Measurements from ENCODE around the gene POP4. TPM values are rescaled to one million over a fixed set of nuclear protein-coding genes. Genes with fewer than 3 reads are reported as not detected.

The POP4 gene
- polyA plus RNA-seq, 1 donor from 2014 or later, result 101 TPM

DNA sequence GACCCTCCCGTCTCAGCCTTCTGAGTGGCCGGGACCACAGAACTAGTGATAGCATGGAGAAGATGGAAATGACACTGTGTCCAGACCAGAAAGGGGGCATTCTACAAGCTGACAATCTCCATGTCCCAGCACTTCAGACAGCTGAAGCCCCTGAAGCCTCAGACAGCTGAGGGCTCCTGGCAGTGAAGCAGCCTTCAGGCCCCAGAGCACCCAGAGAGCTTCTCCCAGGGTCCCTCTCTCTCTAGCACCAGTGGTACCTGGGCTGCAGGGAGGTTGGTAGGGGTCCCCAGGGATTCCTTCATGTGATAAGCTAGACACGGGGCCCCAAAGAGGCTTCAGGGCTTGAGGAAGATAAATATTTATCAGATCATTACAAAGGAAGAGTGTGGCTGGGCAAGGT, 7.6 kb upstream of the POP4 start:
- TF ChIP-seq POLR2AphosphoS5 (IDR thresholded peaks at IDR 0.05), result no peak
- no peak for TF ChIP-seq SMC3 (conservative IDR thresholded peaks at IDR 0.05; ENCODE audit: poor library complexity)
- TF ChIP-seq TAF1 (IDR thresholded peaks at IDR 0.05; ENCODE audit: low read depth), result no peak
- no peak for TF ChIP-seq RAD21 (conservative IDR thresholded peaks at IDR 0.05)
- TF ChIP-seq EP300 (conservative IDR thresholded peaks at IDR 0.05; ENCODE audit: poor library complexity, severe bottlenecking), result no peak
- TF ChIP-seq, protein P1, sequence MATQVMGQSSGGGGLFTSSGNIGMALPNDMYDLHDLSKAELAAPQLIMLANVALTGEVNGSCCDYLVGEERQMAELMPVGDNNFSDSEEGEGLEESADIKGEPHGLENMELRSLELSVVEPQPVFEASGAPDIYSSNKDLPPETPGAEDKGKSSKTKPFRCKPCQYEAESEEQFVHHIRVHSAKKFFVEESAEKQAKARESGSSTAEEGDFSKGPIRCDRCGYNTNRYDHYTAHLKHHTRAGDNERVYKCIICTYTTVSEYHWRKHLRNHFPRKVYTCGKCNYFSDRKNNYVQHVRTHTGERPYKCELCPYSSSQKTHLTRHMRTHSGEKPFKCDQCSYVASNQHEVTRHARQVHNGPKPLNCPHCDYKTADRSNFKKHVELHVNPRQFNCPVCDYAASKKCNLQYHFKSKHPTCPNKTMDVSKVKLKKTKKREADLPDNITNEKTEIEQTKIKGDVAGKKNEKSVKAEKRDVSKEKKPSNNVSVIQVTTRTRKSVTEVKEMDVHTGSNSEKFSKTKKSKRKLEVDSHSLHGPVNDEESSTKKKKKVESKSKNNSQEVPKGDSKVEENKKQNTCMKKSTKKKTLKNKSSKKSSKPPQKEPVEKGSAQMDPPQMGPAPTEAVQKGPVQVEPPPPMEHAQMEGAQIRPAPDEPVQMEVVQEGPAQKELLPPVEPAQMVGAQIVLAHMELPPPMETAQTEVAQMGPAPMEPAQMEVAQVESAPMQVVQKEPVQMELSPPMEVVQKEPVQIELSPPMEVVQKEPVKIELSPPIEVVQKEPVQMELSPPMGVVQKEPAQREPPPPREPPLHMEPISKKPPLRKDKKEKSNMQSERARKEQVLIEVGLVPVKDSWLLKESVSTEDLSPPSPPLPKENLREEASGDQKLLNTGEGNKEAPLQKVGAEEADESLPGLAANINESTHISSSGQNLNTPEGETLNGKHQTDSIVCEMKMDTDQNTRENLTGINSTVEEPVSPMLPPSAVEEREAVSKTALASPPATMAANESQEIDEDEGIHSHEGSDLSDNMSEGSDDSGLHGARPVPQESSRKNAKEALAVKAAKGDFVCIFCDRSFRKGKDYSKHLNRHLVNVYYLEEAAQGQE (IDR thresholded peaks at IDR 0.05; ENCODE audit: borderline replicate concordance), result no peak
- TF ChIP-seq EZH2 (IDR thresholded peaks at IDR 0.05; ENCODE audit: borderline replicate concordance, insufficient read depth, low read length, poor library complexity, severe bottlenecking), result no peak
- TF ChIP-seq MXI1 (conservative IDR thresholded peaks at IDR 0.05; ENCODE audit: poor library complexity, severe bottlenecking), result no peak
- TF ChIP-seq, protein P2, sequence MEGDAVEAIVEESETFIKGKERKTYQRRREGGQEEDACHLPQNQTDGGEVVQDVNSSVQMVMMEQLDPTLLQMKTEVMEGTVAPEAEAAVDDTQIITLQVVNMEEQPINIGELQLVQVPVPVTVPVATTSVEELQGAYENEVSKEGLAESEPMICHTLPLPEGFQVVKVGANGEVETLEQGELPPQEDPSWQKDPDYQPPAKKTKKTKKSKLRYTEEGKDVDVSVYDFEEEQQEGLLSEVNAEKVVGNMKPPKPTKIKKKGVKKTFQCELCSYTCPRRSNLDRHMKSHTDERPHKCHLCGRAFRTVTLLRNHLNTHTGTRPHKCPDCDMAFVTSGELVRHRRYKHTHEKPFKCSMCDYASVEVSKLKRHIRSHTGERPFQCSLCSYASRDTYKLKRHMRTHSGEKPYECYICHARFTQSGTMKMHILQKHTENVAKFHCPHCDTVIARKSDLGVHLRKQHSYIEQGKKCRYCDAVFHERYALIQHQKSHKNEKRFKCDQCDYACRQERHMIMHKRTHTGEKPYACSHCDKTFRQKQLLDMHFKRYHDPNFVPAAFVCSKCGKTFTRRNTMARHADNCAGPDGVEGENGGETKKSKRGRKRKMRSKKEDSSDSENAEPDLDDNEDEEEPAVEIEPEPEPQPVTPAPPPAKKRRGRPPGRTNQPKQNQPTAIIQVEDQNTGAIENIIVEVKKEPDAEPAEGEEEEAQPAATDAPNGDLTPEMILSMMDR (IDR thresholded peaks at IDR 0.05; ENCODE audit: poor library complexity, severe bottlenecking), result no peak
- Histone ChIP-seq H3K36me3 (ENCODE audit: insufficient read depth, low read length) (no peaks in the 10 kb centered on the region), H2AFZ (ENCODE audit: low read depth, low read length) (no peak overlapping the region)

DNA sequence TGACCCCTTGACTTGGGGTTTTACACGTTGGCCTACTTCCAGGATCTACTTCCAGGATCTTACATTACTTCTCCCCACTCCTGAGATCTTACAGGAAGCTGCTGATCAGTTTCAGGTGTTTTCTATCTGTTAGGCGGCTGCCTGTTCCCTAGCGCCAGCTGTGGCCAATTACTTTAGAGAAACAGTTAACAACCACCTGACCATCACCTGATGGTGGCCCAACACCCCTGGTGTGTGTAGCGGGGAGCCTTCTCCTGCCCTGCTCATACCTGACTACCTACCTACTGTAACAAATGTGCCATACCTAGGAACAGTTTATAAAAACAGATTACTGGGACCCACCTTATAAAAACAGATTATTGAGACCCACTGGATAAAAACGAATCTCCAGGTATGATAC, 2.8 kb upstream of the POP4 start:
- Histone ChIP-seq H3K27ac (ENCODE audit: low read length) (no peak overlapping the region), H3K79me2 (replicated peaks; ENCODE audit: insufficient read depth, low read length) (peaks cover 17% of the 10 kb centered on the region), H2AFZ (ENCODE audit: low read depth, low read length) (no peak overlapping the region), H3K4me2 (ENCODE audit: low read length) (no peak overlapping the region), H4K20me1 (ENCODE audit: insufficient read depth) (no peaks in the 10 kb centered on the region), H3F3A (ENCODE audit: insufficient read depth, low read length, poor library complexity, severe bottlenecking) (no peaks in the 10 kb centered on the region), H3K4me3 (ENCODE audit: low read length) (no peak overlapping the region), H3K36me3 (ENCODE audit: insufficient read depth, low read length) (no peaks in the 10 kb centered on the region), H3K9me2 (ENCODE audit: insufficient read depth, low read length) (no peaks in the 10 kb centered on the region), H3K9me3 (ENCODE audit: low read length) (no peaks in the 10 kb centered on the region), H3K9ac (ENCODE audit: low read length) (no peak overlapping the region), H3K27me3 (ENCODE audit: insufficient read depth, low read depth, low read length) (no peaks in the 10 kb centered on the region)
- TF ChIP-seq POLR2AphosphoS5 (IDR thresholded peaks at IDR 0.05) (no peak), TAF1 (IDR thresholded peaks at IDR 0.05; ENCODE audit: low read depth) (no peak), SMC3 (conservative IDR thresholded peaks at IDR 0.05; ENCODE audit: poor library complexity) (no peak), EZH2 (IDR thresholded peaks at IDR 0.05; ENCODE audit: borderline replicate concordance, insufficient read depth, low read length, poor library complexity, severe bottlenecking) (no peak), MXI1 (conservative IDR thresholded peaks at IDR 0.05; ENCODE audit: poor library complexity, severe bottlenecking) (no peak), EP300 (conservative IDR thresholded peaks at IDR 0.05; ENCODE audit: poor library complexity, severe bottlenecking) (no peak), RAD21 (conservative IDR thresholded peaks at IDR 0.05) (no peak)
- TF ChIP-seq, protein P2 (IDR thresholded peaks at IDR 0.05; ENCODE audit: poor library complexity, severe bottlenecking), result no peak
- TF ChIP-seq, protein P1 (IDR thresholded peaks at IDR 0.05; ENCODE audit: borderline replicate concordance), result no peak

More for the DNA sequence above, 7.6 kb upstream of the POP4 start:
- Histone ChIP-seq H3K9me2 (ENCODE audit: insufficient read depth, low read length) (no peaks in the 10 kb centered on the region), H3K79me2 (replicated peaks; ENCODE audit: insufficient read depth, low read length) (no peaks in the 10 kb centered on the region), H3K9me3 (ENCODE audit: low read length) (no peaks in the 10 kb centered on the region), H3K4me3 (ENCODE audit: low read length) (no peak overlapping the region), H3K4me2 (ENCODE audit: low read length) (no peak overlapping the region), H4K20me1 (ENCODE audit: insufficient read depth) (no peaks in the 10 kb centered on the region), H3F3A (ENCODE audit: insufficient read depth, low read length, poor library complexity, severe bottlenecking) (no peaks in the 10 kb centered on the region), H3K27me3 (ENCODE audit: insufficient read depth, low read depth, low read length) (no peaks in the 10 kb centered on the region), H3K9ac (ENCODE audit: low read length) (no peak overlapping the region), H3K27ac (ENCODE audit: low read length) (no peak overlapping the region)
